HCT116 (cell line): ENCODE results near the gene HAPLN2. TPM values are rescaled to one million over a fixed set of nuclear protein-coding genes. Genes with fewer than 3 reads are reported as not detected.

Experiments
- ATAC-seq: fragments of 200-7000 bp; cut with Tn5 transposase; 2 replicates; pipeline ENCODE4 v1.9.1; 2020; ENCODE audit warnings: mild to moderate bottlenecking, moderate library complexity
- BruUV-seq: library from RNA; stranded (reverse); fragments of 400-500 nt; replicated peaks from 2 replicates; lab custom pipeline; 2021; lab: Mats Ljungman, UMichigan
- CTCF ChIA-PET: fragments of 300-600 bp; sonication (Branson Sonifier 250); formaldehyde crosslinking; loops from one replicate; lab custom pipeline; 2021; ENCODE audit warnings: antibody characterized with exemption; lab: Charles Lee
- POLR2A ChIA-PET: fragments of 300-600, 350-600 bp; sonication (Branson Sonifier 250); formaldehyde crosslinking; loops from one replicate; lab custom pipeline; 2021; ENCODE audit warnings: antibody characterized with exemption; lab: Charles Lee
- RAD21 ChIA-PET, 2 experiments: fragments of 300-600 bp; sonication (Branson Sonifier 250); formaldehyde crosslinking; loops; one replicate each; lab custom pipeline; 2023; ENCODE audit warnings: low total read pairs in 2 of 2; ENCODE audit not compliant: uncharacterized antibody in 2 of 2, unreplicated experiment in 2 of 2, low non-redundant PET in 1 of 2; lab: Charles Lee
- DNase-seq: peaks from one replicate; pipeline ENCODE4 v3.0.0-alpha.2; 2010; ENCODE audit warnings: low read depth, low spot score
- H2AFZ ChIP-seq: fragments of 200-600 bp; shearing (Covaris generic), sonication (generic); 2 replicates; pipeline ENCODE4 v1.6.1; 2017; ENCODE audit warnings: low read depth, mixed run types, mixed read lengths, antibody characterized with exemption, low read length; ENCODE audit not compliant: poor library complexity, severe bottlenecking
- H3K27ac ChIP-seq: 2 replicates; pipeline ENCODE4 v1.5.1; 2012; ENCODE audit warnings: low read depth, low read length
- H3K27me3 ChIP-seq: fragments of 200-600 bp; sonication (generic); 2 replicates; pipeline ENCODE4 v1.6.1; 2016; ENCODE audit warnings: mixed run types, low read length, mixed read lengths; ENCODE audit not compliant: insufficient read depth
- H3K36me3 ChIP-seq, 2 experiments: fragments of 200-500 bp in 1 of 2; fragments of 200-600 bp in 1 of 2; sonication (Bioruptor generic) in 1 of 2; sonication (generic) in 1 of 2; 2 replicates each; pipeline versions ENCODE4 v1.5.1 to v1.6.1; 2014 to 2016; ENCODE audit warnings: low read length in 2 of 2, inconsistent platforms in 1 of 2, mixed read lengths in 1 of 2, mixed run types in 1 of 2; ENCODE audit not compliant: insufficient read depth in 2 of 2, control insufficient read depth in 1 of 2
- H3K4me1 ChIP-seq, 2 experiments: fragments of 200-600 bp in 1 of 2; sonication (generic) in 1 of 2; 2 replicates each; pipeline versions ENCODE4 v1.5.1 to v1.6.1; 2012 to 2017; ENCODE audit warnings: low read length in 2 of 2, inconsistent platforms in 1 of 2, mild to moderate bottlenecking in 1 of 2, mixed read lengths in 1 of 2, mixed run types in 1 of 2, moderate library complexity in 1 of 2; ENCODE audit not compliant: insufficient read depth in 2 of 2, control insufficient read depth in 1 of 2
- H3K4me2 ChIP-seq: fragments of 200-600 bp; sonication (generic); 2 replicates; pipeline ENCODE4 v1.6.1; 2017; ENCODE audit warnings: mixed run types, low read length, mixed read lengths
- H3K4me3 ChIP-seq, 2 experiments: fragments of 200-600 bp in 1 of 2; sonication (generic) in 1 of 2; replicated peaks in 1 of 2; 2 replicates each; pipeline ENCODE4 v1.5.1; 2011 to 2016; ENCODE audit warnings: low read length in 2 of 2, control low read depth in 1 of 2, low read depth in 1 of 2, mild to moderate bottlenecking in 1 of 2, mixed read lengths in 1 of 2, mixed run types in 1 of 2
- H3K79me2 ChIP-seq: fragments of 200-600 bp; sonication (generic); 2 replicates; pipeline ENCODE4 v1.6.1; 2017; ENCODE audit warnings: mild to moderate bottlenecking, mixed run types, low read length, moderate library complexity, mixed read lengths; ENCODE audit not compliant: insufficient read depth
- H3K9ac ChIP-seq: fragments of 200-600 bp; sonication (generic); 2 replicates; pipeline ENCODE4 v1.6.1; 2016; ENCODE audit warnings: low read length, mixed read lengths
- H3K9me2 ChIP-seq: fragments of 200-600 bp; sonication (generic), shearing (Covaris generic); 2 replicates; pipeline ENCODE4 v1.6.1; 2017; ENCODE audit warnings: mixed run types, mild to moderate bottlenecking, moderate library complexity; ENCODE audit not compliant: insufficient read depth
- H3K9me3 ChIP-seq, 2 experiments: fragments of 200-500 bp in 1 of 2; fragments of 200-600 bp in 1 of 2; sonication (Bioruptor generic) in 1 of 2; sonication (generic) in 1 of 2; 2 replicates each; pipeline ENCODE4 v1.6.1; 2014 to 2017; ENCODE audit warnings: low read length in 2 of 2, mixed read lengths in 2 of 2, inconsistent platforms in 1 of 2, low read depth in 1 of 2, mild to moderate bottlenecking in 1 of 2, mixed run types in 1 of 2, moderate library complexity in 1 of 2; ENCODE audit not compliant: control insufficient read depth in 1 of 2, insufficient read depth in 1 of 2
- H4K20me1 ChIP-seq: fragments of 200-600 bp; sonication (generic), shearing (Covaris generic); 2 replicates; pipeline ENCODE4 v1.6.1; 2017; ENCODE audit warnings: mixed run types, mild to moderate bottlenecking, moderate library complexity; ENCODE audit not compliant: insufficient read depth
- CBX3 ChIP-seq: IDR thresholded peaks from 2 replicates; pipeline ENCODE4 v1.6.1; 2012; ENCODE audit warnings: low read depth
- CEBPB ChIP-seq: IDR thresholded peaks from 2 replicates; pipeline ENCODE4 v1.6.1; 2012; ENCODE audit warnings: low read depth
- ELF1 ChIP-seq: IDR thresholded peaks from 2 replicates; pipeline ENCODE4 v1.6.1; 2012; ENCODE audit warnings: low read depth, borderline replicate concordance
- EZH2 ChIP-seq: fragments of 200-600 bp; sonication (generic); IDR thresholded peaks from 2 replicates; pipeline ENCODE4 v1.6.1; 2017; ENCODE audit warnings: antibody characterized with exemption, mixed run types
- EZH2phosphoT487 ChIP-seq: fragments of 200-600 bp; IDR thresholded peaks from 2 replicates; pipeline ENCODE4 v1.6.1; 2018; ENCODE audit warnings: antibody characterized with exemption, borderline replicate concordance
- FOSL1 ChIP-seq: IDR thresholded peaks from 2 replicates; pipeline ENCODE4 v1.6.1; 2012; ENCODE audit warnings: low read depth
- MAX ChIP-seq: IDR thresholded peaks from 2 replicates; pipeline ENCODE4 v1.6.1; 2012
- POLR2A ChIP-seq: IDR thresholded peaks from 2 replicates; pipeline ENCODE4 v1.7.0; 2011; ENCODE audit warnings: borderline replicate concordance; ENCODE audit not compliant: insufficient read depth, insufficient read length; ENCODE audit errors: extremely low read depth
- POLR2AphosphoS5 ChIP-seq: IDR thresholded peaks from 2 replicates; pipeline ENCODE4 v1.6.1; 2011; ENCODE audit warnings: mild to moderate bottlenecking, low read depth, low read length, moderate library complexity
- RAD21 ChIP-seq: IDR thresholded peaks from 2 replicates; pipeline ENCODE4 v1.6.1; 2012; ENCODE audit warnings: low read depth, mild to moderate bottlenecking
- REST ChIP-seq: IDR thresholded peaks from 2 replicates; pipeline ENCODE4 v1.6.1; 2012; ENCODE audit warnings: low read depth
- TCF7L2 ChIP-seq: IDR thresholded peaks from 2 replicates; pipeline ENCODE4 v1.7.0; 2011; ENCODE audit warnings: borderline replicate concordance, inconsistent platforms; ENCODE audit not compliant: insufficient read depth, insufficient read length; ENCODE audit errors: extremely low read depth
- ZBTB33 ChIP-seq: IDR thresholded peaks from 2 replicates; pipeline ENCODE4 v1.6.1; 2011; ENCODE audit warnings: mild to moderate bottlenecking, low read length, moderate library complexity; ENCODE audit not compliant: insufficient replicate concordance; ENCODE audit errors: extremely low read depth
- ZFX ChIP-seq: fragments of 450-650 bp; IDR thresholded peaks from 2 replicates; pipeline ENCODE4 v1.6.1; 2017
- ZNF274 ChIP-seq: fragments of 200-500 bp; sonication (Bioruptor generic); IDR thresholded peaks from 2 replicates; pipeline ENCODE4 v1.6.1; 2014; ENCODE audit warnings: mild to moderate bottlenecking, low read depth, low read length, inconsistent platforms
- intact Hi-C: fragments of 100-400 bp; cut with micrococcal nuclease; formaldehyde crosslinking; loops from 2 replicates; pipeline ENCODE4 v1.10.0; 2022
- total RNA-seq: library from RNA; stranded (reverse); gene quantifications from one replicate; pipeline ENCODE4 v1.2.1, GENCODE V29; 2021; ENCODE audit not compliant: unreplicated experiment

HAPLN2 gene
- total RNA-seq, 1 experiment from 2014 or later = 0.54 TPM

GRCh38 chr1:156644640-156645039 lies 25.4 kb downstream of the HAPLN2 start:
- Histone ChIP-seq H3K79me2 (peaks cover 18% of the 10 kb centered on the region; the same call in 1 of the 2 replicates), H3K36me3 (peaks cover 40 to 66% of the 10 kb centered on the region in 2 experiments), H3K4me1 (peaks cover 6 to 18% of the 10 kb centered on the region in 2 experiments; a peak in 3 of 4 replicates), H3K4me3 (no peak overlapping the region), H3K9me2 (no peaks in the 10 kb centered on the region), H3K9me3 (no peaks in the 10 kb centered on the region), H3K27ac (no peak overlapping the region), H3K4me2 (no peak overlapping the region), H3K9ac (no peak overlapping the region), H2AFZ (no peak overlapping the region), H3K27me3 (no peaks in the 10 kb centered on the region), H4K20me1 (no peaks in the 10 kb centered on the region)
- CTCF ChIA-PET = interaction anchor here (1.3 kb wide), 1 partner anchor 15 kb away, joined by 3 read pairs; no protein-coding TSS in a partner anchor
- DNase-seq (no peak), ATAC-seq (no peak)
- intact Hi-C loops = no loop called here
- RAD21 ChIA-PET = no interaction called here
- BruUV-seq = TSS peak; percentile 14
- POLR2A ChIA-PET = interaction anchor here (0.6 kb wide), 1 partner anchor 13 kb away, joined by 3 read pairs; no protein-coding TSS in a partner anchor
- TF ChIP-seq REST (no peak), ELF1 (no peak)

- Histone ChIP-seq H3K4me3 (no peak overlapping the region), H3K9me2 (no peaks in the 10 kb centered on the region), H3K4me1 (peaks cover 4 to 13% of the 10 kb centered on the region in 2 experiments; a peak in 3 of 4 replicates), H3K27me3 (no peaks in the 10 kb centered on the region), H3K27ac (no peak overlapping the region), H3K9ac (no peak overlapping the region), H3K79me2 (peaks cover 22% of the 10 kb centered on the region), H3K4me2 (no peak overlapping the region), H3K9me3 (no peaks in the 10 kb centered on the region), H4K20me1 (no peaks in the 10 kb centered on the region), H3K36me3 (peaks cover 40 to 70% of the 10 kb centered on the region in 2 experiments), H2AFZ (no peak overlapping the region)
- intact Hi-C loops = no loop called here
- POLR2A ChIA-PET = no interaction called here
- DNase-seq = no peak
- CTCF ChIA-PET = interaction anchor here (1.3 kb wide), 1 partner anchor 14 kb away, joined by 3 read pairs; no protein-coding TSS in a partner anchor
- no TSS peak for BruUV-seq
- ATAC-seq = no peak
- RAD21 ChIA-PET = no interaction called here
- TF ChIP-seq POLR2A = no peak
- TF ChIP-seq FOSL1 = no peak
- no peak for TF ChIP-seq EZH2phosphoT487
- TF ChIP-seq ZFX = no peak
- TF ChIP-seq CEBPB = no peak
- no peak for TF ChIP-seq RAD21
- no peak for TF ChIP-seq EZH2
- no peak for TF ChIP-seq ZNF274
- TF ChIP-seq TCF7L2 = no peak
- no peak for TF ChIP-seq MAX
- no peak for TF ChIP-seq ELF1
- no peak for TF ChIP-seq CBX3
- no peak for TF ChIP-seq ZBTB33
- no peak for TF ChIP-seq POLR2AphosphoS5
Observed at GRCh38 chr1:156645056-156645455, 25.8 kb downstream of the HAPLN2 start.
